ENCODE measurements around the gene SIX3. TPM values are rescaled to one million over a fixed set of nuclear protein-coding genes. Genes with fewer than 3 reads are reported as not detected.
A peak's percentile ranks its signal among the peaks of the same experiment; 100 is the strongest.

SIX3 gene
- total RNA-seq, 1 donor from 2014 or later: not detected

DNA sequence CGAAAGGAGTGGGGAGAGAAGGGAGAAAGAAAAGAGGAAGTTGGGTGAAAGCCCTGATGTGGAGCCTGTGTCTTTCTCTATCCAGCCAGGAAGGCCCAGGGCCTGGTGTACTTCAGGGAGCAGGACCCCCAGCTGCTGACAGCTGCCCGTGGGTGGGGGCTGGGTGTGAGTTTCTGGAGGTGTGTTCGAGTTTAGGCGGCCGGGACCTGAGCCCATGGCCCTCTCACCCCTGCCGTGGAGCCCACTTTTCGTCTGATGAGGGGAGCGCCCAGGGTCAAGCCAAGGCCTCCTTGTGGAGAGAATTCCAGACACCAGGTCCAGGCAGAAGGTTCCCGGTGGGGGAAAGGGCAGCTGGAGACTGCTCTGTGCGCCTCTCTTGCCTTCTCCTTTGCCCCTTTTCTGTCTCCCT, 2.2 kb downstream of the SIX3 start:
- DNase-seq (ENCODE audit: low read depth): no peak

GRCh38 chr2:44944102-44944951, 2.8 kb downstream of the SIX3 start:
- DNase-seq (ENCODE audit: low read depth): no peak

DNA sequence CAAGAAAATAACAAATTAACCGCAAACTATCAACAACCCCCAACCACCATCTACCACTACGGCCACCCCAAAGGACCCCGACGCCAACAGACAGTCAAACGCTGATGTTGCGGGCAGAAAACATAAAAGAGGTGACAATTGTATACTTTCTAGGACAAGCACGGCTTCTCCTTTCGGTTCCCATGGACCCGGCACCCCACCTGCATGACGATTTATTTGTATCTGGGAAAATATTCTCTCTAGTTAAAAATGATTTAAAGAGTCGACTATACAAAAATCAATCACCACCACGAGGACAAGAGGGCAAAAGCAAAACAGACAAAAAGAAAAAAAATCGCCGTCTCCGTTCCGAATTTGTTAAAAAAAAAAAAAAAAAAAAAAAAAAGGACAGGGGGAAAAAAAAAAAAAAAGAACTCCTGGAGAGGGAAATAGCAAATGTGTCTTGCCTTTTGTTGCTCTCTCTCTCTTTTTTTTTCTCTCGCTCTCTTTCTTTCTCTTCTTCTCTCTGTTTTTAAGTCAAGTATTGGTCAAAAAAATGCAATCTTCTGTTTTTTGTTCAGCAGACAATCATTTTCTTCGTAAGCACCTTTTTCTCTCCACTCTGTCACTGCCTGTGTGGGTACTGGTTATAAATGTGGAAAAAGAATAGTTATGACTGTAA, 3.6 kb downstream of the SIX3 start:
- no peak for DNase-seq (ENCODE audit: low read depth)

DNA sequence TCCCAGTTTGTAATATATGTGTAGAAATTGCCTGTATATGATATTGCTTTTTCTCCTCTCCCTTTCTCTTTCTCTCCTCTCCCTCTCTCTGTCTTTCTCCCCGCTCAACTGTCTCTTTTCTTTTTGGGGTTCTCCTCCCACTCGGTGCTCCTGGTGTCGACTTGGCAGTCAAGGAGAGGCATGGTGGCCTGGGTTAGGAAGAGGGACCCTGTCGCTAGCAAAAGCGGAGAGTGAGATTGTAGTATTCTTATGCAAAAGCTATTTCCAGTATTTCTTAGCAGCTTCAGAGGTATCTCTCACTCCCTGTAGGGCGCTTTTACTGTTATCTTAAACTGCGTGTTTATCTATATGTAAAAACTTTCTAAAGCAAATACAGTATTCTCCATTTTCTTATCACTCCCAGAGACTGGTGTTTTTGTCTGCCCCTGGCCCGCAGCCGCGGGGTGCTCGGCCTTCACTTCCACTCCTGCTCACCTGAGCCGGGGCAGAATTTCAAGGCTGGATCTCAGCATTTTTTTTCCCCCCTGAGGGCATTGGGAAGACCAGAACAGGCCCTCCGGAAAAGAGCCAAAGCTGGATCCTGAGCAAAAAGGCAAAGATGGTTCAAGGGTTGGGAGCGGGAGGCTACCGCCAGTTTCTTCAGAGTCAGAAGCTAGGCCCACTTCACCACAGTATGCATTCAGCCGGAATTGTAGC, 4.3 kb downstream of the SIX3 start:
- DNase-seq (ENCODE audit: low read depth): no peak

DNA sequence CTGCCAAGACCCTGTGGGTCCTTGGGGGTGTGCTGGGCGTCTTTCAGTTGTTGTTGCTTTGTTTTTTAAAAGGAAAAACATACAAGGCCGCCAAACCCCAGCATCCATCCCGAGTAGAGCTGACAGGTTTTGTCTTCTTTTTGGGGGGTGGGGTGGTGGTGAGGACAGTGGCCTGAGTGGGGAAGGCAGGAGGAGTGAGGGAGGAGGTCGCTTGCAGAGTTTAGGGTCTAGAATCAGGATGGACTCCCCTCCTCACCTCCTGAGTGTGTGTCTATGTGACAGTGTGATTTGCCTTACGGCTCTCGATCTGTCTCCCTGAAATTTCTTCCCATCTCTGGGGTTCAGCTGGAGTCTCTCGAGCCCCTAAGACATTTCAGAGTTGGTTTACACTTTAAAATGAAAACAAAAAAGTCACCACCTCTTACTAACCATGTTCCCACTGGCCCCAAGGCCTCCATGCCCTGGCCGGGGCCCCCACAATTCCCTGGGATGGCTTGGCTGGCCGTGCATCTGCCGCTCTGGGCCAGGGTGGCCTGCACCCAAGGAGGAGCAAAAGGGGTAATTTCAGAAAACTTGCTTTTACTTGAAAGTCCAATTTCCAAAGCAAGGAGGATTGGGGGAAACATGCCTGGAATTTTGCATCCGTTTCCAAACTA, 5.0 kb downstream of the SIX3 start:
- no peak for DNase-seq (ENCODE audit: low read depth)

GRCh38 chr2:44947028-44947375, 5.5 kb downstream of the SIX3 start:
- no peak for DNase-seq (ENCODE audit: low read depth)

GRCh38 chr2:44948565-44949328, 7.2 kb downstream of the SIX3 start:
- DNase-seq (ENCODE audit: low read depth): no peak

- DNase-seq (ENCODE audit: low read depth): peak; percentile 15
Observed at GRCh38 chr2:44949329-44950151, 8.0 kb downstream of the SIX3 start.

GRCh38 chr2:44950646-44951045, 9.1 kb downstream of the SIX3 start:
- DNase-seq (ENCODE audit: low read depth): no peak

- no peak for DNase-seq (ENCODE audit: low read depth)
Observed at GRCh38 chr2:44951124-44951523, 9.6 kb downstream of the SIX3 start.

DNA sequence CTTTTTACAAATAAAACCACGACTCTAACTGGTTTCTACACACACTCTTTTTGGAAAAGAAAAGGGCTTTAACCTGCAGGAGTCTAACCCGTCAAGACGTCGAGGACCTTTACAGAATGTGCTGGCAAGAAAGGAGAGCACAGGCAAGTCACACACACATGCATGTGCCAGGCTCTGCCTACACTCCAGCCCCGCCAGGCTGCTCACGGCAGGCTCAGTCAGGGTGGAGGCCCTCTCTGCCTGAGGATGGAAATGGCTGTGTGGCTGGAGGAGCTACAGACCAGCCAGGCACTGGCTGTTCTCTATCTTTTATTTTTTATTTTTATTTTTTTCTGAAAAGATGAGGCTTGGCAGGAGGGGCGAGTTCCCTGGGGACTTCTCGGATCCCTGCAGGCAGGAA, 10.2 kb downstream of the SIX3 start:
- no peak for DNase-seq (ENCODE audit: low read depth)

DNA sequence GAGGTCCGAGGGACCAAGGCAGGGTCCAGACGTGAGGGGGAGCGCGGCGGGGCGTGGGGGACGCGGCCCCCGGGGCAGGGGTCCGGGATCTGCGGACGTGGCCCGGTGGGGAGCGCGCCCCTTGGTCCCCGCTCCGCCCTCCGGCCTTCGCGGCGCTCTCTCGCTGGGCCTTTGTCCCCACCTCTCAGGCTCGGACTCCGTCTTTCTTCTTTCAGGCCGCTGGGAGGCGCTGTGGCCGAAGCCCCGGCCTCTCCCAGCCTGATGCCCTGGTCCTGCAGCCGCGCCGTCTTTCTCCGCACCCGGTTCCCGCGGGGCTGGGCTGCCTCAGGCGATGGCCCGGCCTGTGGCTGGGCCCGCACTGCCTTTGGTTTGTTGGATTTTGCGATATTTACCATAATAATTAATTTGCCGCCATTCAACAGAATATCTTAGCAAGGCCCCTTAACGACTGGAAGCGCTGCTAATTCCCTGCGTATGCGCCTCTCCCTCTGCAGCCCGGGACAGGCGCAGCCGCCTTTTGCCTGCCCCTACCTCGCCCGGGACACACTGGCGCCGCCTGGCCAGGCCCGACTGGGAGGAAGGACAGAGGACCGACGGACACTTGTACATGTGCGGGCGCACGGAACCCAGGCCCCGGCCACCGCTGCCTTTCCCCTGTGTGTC, 10.8 kb downstream of the SIX3 start:
- DNase-seq (ENCODE audit: low read depth): peak; percentile 11

GRCh38 chr2:44952806-44953498, 11.4 kb downstream of the SIX3 start:
- no peak for DNase-seq (ENCODE audit: low read depth)

DNA sequence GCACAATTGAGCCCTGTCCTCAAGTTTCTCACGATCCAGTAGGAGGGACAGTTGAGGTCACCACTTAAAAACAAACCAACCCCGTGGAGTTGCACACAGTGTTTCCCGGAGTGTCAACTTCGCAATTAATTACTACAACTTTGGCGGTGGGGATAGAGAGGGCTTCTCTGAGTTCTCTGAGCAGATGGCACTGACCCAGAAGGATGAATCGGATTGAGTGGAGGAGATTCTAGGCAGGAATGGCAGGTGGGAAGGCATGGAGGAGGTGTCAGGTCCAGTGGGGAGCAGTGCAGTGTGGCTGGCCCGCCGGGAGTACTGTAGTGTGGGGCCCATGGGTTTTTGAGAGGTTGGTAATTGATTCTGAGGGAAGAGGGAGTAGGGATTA, 12.0 kb downstream of the SIX3 start:
- DNase-seq (ENCODE audit: low read depth): no peak

- DNase-seq (ENCODE audit: low read depth): no peak
Observed at GRCh38 chr2:44954447-44954888, 13.0 kb downstream of the SIX3 start.

DNA sequence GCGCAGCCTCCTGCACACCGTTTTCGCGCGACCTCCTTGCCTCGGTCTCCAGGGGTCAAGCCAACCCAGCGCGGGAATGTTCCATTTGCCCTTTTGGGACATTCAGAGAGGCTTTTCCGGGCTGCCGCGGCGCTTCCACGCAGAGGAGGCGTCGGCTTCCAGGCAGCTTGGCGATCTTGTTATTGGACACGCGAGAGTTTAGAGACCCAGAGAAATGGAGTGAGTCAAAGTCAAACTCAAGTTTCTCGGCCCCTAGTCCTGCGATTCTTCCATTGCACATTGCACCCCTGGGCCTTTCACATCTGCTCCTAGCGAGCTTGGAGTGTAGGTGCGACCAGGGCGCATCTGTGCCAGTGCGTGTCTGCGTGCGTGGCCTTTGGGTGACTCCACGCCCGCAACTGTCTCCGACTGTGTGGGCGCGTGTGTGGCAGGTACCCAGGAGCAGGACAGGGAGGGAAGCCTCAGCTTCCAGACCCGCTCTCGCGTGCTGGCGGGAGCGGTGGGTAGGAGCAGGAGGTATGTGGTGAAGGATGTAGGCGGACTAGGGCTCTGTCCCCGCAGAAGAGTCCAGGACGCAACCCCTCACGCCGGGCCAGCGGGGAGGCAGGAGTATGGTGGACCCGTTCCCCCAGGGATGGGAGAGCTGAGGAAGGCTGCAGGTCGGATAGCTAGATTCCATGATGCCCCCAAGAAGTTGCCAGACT, 13.5 kb downstream of the SIX3 start:
- DNase-seq (ENCODE audit: low read depth): no peak

GRCh38 chr2:44955593-44956392, 14.3 kb downstream of the SIX3 start:
- peak; percentile 11 for DNase-seq (ENCODE audit: low read depth)

DNA sequence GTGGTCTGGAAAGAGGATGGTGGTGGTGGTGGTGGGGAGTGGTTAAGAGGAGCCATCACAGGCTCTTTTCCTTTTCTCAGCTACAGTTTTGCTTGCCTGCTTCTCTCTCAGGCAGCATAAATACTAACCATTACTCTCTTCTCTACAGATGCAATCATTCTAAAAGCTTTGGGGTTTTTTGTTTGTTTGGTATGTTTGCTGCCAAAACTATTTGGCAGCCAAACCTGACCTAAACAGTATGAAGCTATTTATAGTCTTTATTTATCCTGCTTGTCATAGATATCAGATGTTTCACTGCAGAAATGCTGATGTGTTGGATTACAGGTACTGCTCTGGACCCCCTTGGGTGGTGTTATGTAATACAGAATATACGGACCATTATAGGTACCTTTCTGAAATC, 15.3 kb downstream of the SIX3 start:
- no peak for DNase-seq (ENCODE audit: low read depth)

Data from renal cortical epithelial cell (primary cell).